HuH-7.5 (cell line): Measurements from ENCODE around the gene ZFPM1.
A peak's percentile ranks its signal among the peaks of the same experiment; 100 is the strongest.

Source experiments
- DNase-seq: peaks from one replicate; pipeline ENCODE4 v3.0.0; 2011; ENCODE audit warnings: low spot score

Gene ZFPM1

DNA sequence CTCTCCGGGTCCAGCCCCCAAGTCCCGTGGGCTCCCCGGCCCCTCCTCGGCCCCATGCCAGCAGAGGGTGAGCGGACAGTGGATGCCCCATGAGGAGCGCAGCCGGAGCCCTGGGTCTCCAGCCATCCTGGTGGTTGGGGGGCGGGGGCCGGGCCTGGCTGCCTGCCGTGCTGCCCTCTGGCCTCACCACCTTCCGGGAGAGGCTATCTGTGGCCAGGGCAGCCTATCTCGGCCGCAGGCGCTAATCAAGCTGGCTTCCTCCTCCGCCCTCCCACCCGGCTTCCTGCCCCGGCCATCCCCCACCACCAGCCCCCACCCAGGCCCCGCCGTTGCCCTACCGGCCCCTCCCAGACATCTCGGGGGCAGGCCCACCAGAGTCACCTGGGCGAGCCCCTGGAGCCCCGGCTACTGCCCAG is 46.8 kb downstream of the ZFPM1 start:
- no peak for DNase-seq

DNA sequence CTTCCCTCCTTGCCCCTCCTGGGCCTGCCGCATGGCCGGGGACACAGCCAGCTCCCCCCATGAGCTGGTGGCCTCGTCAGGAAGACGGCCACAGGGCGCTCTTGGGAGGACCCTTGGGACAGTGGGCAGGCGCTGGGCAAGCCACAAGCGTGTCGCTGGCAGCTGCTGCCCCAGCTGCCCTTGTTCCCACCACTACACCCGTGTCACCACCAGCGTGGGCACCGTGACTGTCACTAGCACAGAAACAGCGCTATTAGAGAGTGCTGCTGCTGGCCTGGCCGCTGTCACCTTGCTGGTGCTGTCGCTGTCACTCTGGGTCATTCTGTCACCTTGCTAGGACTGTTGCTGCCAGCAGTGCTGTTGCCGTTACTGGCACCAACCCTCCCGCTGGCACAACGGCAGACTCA is 47.2 kb downstream of the ZFPM1 start:
- DNase-seq: no peak

DNA sequence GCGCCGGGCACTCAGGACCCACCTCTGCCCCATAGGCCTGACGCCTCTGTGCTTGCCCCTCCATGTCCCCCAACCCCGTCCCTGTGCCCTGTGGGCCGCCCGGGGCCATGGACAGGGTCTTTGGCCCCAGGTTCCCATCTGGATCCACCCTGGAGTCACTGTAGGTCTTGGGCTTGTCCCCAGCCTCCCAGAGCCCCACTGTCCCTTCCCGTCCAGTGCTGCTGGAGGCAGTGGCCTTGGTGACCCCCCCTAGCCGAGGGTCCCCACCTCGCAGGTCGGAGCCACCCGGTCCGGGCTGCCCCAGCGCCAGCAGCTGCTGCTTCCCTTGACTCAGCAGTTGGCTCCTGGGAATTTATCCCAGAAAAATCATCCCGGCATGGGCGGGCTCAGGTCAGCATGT is 49.3 kb downstream of the ZFPM1 start:
- no peak for DNase-seq

DNA sequence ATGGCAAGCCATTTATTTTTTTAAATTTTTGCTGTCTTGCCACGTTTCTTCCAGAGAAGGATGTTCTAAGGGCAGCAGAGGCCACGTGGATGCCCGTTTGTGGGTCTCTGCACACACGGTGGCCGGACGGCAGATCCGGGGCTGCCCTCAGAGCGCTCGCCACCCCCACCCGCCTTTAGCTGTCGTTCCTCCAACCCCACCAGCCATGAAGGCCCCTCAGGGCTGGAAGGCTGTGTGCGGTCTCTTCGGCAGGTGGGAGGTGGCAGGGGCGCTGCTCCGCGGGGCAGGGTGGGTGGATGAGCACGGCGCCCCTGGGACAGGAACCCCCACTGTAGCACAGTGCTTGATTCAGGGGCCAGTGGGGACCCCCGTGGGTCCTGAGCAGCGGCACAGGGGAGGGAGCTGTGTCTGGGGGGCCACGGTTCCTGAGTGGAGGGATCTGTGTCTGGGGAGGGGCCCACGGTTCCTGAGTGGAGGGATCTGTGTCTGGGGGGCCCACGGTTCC is 49.7 kb downstream of the ZFPM1 start:
- DNase-seq: no peak

DNA sequence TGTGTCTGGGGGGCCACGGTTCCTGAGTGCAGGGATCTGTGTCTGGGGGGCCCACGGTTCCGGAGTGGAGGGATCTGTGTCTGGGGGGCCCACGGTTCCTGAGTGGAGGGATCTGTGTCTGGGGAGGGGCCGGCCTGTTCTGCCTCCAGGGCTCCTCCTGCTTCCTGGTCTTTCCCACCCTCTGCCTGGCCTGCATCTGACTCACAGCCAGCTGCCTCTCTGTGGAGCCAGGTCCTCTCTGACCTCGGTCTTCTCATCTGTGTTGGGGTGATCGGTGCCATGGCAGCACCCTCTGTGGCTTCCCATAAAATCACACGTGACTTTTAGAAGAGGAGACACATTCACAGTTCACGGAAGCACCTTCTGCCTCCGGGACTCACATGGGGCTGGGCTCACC is 50.3 kb downstream of the ZFPM1 start:
- DNase-seq: no peak

DNA sequence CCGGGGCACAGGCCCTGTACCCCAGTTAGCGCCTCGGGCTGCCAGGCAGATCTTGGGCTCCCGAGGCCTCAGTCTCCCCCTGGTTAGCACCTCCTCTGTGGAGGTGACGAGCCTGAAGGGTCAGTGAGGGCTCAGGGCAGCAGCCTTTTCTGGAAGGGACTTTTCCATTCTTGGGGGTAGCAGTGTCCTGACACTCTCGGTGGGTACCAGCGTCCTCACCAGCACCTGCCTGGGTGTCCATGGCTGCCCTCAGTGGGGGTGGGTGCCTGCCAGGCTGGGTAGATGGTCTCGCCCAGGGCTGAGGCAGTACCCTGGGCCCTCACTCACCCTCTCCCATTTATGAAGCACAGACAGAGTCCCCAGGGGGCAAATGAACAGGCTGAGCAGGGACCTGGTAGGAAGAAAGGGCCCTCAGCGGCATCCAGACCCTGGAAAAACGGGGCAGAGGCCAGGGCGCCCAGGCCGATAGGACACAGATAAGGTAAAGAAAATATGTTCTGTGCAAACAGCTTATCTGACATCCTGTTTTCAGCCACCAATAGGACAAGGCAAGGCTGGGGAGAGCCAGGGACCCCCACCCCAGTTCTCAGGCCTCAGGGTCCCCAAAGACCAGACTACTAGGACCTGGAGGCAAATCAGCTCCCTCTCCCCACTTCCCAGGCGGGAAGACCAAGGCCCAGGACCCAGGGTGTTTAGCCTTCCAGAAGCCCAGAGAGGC is 50.9 kb downstream of the ZFPM1 start:
- DNase-seq: peak; percentile 81

DNA sequence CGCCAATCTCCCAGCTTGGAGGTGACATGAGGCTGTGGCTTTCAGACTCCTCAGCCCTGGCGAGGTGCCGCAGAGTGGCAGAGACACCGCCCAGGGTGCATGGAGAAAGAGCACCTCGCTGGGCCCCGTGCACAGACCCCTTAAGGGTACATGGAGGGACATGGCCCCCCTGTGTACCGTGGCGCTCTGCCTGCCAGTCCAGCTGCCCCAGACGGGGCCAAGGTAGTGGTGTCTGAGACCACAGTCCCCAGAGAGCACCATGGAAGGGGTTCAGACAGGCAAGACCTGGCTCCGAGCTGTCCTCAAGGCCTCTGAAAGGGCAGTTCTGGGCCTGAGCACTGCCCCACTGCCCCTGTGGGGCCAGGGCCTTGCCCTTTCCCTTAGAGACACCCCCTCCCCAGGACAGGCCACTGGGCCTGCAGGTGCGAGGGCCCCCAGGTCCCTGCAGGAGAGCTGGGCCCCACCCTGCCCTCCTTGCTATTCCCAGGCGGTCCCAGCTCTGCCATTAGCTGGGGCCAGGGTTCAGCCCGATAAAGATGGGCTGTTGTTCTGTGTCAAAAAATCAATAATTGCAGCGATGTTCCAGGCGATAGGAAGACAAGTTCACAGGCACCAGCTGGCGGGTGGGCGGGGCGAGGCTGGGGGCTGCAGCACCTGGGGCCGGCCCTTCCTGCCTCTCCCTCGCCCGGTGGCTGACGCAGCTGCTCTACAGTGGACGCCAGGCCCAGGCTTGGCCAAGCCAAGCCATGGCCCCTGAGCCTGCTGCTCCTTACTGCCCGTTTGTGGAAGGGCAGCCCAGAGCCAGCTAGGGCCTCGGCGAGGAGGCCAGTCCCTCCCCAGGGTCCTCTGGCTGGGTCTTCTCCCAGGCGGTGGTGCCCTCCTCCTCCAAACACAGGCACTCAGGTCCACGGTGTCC is 51.7 kb downstream of the ZFPM1 start:
- peak; percentile 99 for DNase-seq

DNA sequence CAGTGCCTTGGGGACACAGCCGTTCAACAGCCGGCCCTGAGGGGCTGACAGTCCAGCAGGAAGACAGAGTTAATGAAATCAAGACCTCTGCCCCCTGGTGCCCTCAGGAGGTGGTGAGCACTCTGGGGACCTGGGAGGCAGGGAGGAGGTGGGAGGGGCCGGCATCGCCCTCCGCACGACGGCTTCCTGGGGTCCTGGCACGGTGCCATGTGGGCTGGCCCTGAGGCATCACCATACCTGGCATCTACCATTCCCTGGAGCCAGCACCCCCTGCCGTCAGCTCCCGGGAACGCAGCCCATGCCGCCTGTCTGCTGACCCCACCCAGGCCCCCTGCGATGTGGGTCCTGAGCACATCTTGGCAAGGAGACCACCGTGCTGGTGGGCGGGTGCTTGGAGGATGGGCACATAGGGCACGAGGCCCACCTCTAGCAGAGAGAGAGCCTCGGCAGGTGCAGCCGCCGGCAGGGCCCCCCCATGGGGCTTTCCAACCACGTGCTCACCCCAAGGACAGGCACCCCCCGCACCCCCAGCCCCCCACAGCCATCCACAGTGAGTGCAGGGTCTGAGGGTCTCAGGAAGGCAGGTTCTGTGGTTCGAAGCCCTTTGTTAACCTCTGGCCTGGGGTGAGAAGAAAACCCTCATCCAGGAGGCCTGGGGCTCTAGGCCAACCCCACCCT is 52.5 kb downstream of the ZFPM1 start:
- DNase-seq: peak; percentile 97

DNA sequence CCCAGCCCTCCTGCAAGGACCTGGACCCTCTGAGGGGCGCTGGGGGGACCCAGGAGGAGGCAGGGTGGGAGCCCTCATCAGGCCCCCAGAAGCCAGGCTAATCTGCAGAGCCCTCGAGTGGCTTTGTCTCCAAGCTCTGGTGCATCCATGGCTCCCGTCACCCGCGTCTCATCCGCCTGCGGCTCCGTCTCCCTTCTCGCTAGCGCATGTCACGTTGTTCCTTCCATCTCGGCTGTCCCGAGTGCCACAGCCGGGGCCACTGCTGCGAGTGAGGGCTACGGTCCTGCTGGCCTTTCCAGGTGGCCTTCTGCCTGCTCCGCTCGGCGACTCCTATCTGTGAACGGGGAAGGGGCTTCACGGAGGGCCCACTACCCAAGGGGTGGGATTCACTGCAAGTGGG is 53.6 kb downstream of the ZFPM1 start:
- DNase-seq: no peak

DNA sequence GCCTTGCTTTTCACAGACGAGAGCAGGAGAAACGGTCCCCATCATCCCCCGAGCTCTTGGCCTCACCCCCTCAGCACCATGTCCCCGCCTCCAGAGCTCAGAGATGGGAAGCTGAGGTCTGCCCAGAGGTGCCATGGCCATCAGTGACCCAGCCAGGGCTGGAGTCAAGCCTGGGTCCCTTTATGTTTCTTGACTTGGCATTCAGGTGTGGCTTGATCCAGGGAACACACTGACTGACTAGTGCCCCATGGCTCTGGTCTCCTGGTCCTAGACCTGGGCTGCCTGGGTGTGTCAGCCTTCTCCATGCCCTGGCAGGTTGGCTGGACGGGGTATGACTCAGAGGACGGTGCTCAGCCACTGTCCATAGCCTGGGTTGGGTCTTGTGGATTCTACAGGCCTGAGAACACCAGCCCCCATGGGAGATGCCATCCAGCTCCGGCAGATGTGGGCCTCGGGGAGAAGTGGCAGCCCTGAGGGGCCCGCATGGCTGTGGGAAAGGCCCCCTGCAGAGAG is 54.2 kb downstream of the ZFPM1 start:
- no peak for DNase-seq

DNA sequence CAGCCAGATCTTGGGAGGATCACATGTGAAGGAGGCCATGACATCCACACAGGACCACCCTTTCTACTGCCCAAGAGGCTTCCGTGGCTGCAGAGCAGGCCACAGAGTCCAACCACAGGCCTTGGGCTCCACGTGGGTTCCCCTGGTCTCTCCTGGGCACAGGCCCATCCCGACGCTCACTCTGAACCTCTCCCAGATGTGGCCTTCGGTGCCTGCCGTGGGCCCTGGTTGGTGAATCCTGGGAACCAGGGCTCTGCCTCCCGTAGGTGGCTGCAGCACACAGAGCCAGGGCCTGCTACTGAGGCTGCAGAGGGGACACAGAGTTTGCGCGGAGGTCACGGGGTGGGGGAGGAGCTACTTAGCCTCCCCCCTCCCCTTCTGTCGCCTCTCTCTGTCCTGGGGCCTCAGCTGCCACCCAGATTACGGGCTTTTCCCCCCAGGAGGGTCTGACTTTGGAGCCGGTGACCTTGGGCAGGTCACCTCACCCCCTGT is 55.3 kb downstream of the ZFPM1 start:
- DNase-seq: no peak

DNA sequence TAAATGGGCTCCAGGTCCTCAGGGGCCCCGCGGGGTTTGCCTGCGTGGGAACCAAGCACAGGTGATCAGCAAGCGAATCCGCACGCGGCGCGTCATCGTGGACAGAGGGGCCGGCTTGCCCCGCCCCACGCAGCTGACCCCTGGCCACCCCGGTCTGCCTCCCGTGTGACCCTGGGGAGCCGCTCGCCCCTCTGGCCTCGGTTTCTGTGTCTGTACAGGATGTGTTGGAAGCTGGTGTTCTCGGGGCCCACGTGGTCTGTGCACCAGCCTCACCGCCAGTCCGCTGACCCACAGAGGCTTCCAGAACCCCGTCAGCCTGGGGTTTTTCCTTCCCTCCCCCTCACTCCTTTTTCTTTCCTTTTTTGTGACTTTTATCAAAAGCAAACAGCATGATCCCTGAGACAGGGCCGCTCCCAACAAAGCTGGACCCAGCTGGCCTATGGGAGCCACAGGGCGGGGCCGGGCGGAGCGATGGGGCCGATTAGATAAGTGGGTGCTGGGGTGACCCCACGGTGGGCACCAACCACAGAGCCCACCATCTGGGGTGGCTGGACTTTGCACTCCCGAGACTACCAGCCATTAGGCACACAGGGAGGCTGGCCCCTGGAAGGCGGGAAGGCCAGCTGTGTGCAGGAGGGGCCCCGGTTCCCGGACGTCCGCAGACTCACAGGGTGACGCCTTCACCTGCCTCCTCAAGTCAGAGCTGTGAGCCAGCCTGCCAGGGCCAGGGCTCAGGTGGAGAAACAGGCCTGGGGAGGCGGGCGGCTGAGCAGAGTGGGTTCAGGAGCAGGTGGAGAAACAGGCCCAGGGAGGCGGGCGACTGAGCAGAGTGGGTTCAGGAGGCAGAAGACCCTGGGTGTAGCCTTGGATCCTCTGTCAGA is 56.0 kb downstream of the ZFPM1 start:
- DNase-seq: peak; percentile 92

DNA sequence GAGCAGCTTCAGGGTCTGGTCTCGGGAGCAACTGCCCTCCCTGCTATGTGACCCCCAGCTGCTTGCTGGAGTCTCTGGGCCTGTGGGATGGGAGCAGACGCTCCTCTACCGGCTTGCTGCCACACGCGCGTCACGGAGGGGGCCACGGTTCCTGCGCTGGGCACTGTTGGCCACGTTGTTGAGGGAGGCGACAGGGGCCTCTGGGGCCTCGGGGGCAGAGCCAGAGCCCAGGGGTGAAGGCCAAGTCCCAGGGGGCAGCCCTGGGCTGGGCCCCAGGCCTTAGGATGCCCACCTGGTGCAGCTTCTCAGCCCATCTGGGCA is 56.6 kb downstream of the ZFPM1 start:
- no peak for DNase-seq

DNA sequence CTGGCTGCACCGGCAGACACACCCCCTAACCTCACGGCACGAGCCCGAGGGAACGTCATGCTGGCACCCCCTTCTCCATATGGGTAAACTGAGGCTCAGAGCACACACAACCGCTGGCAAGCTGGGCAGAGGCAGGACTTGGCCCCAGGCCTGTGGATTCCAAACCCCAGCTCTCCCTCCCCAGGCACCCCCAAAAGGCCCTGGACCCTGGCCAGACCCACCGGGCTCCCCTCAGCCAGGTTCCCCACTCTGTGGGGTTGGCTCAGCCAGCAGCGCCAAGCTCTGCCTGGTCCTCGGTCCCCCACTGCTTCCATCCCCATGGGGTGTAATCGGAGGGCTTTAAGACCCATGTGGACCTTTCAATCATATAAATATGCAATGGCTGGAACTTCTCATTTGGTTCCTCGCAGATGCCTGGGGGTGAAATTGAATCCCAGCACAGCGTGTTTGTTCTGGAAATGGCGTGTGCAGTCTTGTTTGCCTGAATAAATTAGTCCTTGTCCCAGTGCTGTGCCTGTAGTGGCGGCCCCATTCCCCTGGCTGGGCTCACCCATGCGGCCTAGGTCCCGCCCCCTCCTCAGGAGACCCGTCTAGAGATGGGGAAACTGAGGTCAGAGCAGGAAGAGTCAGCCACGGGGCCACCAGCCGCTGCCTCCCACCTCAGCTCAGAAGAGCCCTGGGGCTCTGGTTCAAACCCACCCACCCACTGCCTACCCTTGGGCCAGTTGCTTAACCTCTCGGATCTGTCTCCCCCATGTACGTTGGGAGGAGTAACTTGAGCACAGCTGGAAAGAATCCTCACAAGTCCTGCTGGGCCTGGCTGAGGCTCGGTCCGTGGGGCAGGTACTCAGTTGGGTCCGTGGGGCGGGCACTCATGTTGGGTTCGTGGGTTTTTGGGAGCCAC is 57.3 kb downstream of the ZFPM1 start:
- no peak for DNase-seq

DNA sequence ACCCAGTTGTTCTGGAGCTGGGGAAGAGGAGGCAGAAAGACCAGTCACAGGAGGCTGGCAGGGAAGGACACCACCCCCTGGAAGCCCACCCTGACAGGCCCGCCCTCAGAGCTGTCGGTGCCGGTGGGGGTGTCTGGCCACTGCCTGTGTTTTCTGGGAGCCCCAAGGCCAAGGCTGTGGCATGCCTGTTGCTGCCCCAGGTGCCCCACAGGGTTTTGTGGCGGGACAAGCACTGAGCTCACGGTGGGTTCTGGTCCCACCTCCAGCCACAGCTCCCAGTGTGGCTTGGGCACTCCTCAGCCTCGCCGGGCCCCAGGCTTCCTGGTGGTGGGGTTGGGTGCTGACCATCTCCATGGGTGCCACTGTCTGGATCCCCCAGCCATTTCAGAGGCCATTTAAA is 58.0 kb downstream of the ZFPM1 start:
- DNase-seq: no peak

DNA sequence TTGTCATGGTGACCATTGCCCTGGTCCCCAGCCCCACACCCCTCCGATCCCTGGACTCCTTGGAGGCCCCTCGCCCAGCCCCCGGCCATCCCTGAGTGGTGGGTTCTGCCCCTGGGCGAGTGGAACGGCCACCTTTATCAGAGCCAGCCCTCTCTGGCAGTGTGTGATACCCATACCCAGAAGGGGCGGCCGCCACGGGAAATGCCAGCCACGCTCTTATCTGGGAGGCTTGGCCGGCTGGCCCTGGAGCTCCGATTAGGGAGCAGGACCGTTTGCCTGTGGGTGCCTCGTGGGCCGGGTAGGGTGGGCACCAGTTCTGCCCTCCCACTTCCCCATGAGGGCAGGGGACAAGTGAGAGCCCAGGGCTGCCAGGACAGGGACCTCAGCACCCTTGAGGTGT is 58.8 kb downstream of the ZFPM1 start:
- no peak for DNase-seq

DNA sequence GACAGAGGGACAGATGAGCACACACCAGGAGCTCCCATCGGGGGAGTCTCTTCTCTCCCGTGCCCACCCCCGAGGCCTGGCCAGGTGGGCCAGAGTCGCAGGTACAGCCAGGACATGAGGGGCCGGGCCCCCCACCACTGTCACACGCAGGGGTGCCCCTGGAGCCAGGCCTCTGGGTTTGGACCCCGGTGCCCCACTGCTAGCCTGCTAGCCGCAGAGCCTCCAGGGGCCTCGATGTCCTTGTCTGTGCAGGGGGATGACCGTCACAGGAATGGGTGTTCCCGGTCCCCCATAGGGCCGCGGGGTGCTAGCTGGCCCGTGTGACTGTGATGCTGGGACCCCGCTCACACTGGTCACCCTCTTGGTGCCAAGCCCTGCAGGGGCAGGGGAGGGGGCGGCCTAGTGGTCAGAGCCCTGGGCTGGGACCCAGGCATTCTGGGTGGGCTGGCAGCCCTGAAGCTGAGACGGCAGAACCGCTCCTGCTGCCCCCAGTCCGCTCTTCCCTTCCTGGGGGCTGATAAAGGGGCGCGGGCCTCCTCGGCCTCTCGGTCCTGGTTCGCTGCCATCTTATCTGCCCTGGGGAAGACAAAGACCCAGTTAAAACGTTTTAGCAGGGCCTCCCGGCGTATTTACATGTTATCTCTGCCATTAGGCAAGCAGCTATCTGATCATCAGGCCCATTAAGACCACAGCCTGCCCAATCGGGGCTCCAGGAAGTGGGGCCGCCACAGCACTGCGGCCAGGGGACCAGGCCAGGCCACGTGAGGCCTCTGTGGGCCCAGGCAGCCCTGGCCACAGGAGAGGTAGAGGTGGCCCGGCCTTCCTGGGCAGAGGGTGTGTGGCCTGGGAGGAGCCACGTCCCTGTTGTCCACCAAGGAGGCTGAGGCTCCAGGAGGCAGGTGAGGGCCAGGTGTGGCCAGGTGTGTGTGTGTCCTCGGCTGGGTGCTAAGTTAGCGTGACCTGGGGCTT is 59.9 kb downstream of the ZFPM1 start:
- DNase-seq: no peak

DNA sequence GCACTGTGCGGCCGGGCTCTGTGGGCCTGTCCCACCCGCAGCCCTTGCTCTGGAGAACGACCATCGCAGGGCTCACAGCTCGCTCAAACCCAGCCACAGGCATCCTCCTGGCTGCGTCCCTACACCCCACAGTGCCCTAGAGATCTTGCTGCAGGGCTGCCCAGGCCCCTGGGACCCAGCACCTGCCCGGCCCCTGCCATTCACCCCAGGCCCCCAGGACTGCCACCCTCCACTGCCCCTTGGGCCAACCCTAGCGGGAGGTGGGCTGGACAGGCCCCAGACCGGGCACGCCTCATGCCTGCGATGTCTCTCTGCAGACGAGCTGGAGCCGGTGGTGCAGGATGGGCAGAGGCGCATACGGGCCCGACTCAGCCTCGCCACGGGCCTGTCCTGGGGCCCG is 61.0 kb downstream of the ZFPM1 start:
- no peak for DNase-seq
